Hematopoietic multipotent progenitor cell treated with erythropoietin and hydrocortisone succinate and interleukin-3 and kit ligand, for 4 days (in vitro differentiated cells): ENCODE results near the gene ZNF680.
A peak's percentile ranks its signal among the peaks of the same experiment; 100 is the strongest.
"Not testable (repeated sequence)": the region's sequence is repeated elsewhere in the genome, so short reads cannot be mapped to it uniquely, and the experiment has no call there.

ENCODE experiments used
- DNase-seq: peaks from one replicate; pipeline ENCODE4 v3.0.0-alpha.2; 2015

ZNF680 gene

DNA sequence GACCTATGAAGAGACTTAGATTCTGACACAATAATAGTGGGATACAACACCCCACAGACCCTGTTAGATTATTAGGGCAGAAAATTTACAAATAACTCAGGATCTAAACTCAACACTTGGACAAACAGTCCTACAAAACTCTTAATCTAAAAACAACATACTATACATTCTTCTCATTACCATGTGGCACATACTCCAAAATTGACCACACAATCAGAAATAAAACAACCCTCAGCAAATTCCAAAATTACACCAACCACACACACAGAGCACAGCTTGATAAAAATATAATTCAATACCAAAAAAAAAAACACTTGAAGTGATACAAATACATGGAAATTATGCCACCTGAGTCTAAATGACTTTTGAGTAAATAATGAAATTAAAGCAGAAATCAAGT is 7.8 kb downstream of the ZNF680 start:
- DNase-seq, result no peak

DNA sequence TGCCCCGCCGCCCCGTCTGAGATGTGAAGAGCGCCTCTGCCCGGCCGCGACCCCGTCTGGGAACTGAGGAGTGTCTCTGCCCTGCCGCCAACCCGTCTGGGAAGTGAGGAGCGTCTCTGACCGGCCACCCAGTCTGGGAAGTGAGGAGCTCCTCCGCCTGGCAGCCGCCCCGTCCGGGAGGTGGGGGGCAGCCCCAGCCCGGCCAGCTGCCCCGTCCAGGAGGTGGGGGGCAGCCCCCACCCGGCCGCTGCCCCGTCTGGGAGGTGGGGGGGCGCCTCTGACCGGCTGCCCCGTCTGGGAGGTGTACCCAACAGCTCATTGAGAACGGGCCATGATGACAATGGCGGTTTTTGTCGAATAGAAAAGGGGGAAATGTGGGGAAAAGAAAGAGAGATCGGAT is 8.7 kb downstream of the ZNF680 start:
- not testable (repeated sequence) for DNase-seq

DNA sequence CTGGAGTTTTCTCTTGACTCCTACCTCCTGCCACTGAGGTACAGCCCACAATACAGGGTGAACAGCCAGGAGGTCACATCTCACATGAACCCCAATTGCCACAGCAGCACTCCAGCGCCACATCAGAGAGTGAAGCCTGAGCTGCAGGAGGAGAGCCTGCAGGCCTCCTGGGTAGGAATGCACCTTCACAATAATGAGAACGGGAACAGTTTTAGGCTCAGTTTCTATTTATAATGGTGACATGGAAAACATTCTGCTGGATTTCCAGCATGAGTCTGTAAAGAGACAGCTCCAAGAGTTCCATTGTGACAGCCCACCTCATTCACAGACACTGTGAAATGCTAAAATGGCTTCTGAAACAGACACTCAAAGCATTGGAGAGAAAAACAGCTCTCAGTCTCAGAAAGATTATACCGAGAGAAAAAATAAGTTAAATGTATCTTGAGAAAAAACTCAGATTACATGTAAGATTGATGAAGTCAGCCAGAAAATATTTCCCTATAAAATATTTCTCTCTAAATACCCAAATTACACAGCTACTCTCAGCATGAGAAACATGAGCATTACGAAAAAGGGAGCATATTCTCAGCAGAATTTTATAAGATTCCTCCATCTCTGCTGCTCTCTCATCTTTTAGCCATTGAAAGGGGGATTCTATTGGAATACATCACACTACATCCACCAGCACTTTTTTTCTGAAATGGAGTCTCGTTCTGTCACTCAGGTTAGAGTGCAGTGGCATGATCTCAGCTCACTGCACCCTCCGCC is 11.3 kb downstream of the ZNF680 start:
- DNase-seq, result no peak

DNA sequence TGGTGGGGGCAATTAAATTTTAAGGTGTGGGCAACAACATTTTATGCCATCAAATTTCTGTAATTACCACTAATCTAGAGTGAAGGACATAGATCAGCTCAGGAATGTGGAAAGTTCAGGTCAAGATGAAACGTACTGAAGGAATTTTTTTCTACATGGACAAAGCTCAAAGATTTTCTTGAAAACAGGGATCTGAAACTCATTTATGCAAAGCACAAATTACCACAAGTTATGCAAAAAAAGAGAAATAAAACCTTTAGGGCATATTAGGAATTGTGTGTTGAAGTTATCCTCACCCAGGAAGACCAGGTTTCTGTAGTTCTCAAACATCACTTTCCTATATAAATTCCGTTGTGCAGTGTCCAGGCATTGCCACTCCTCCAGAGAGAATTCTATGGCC is 18.9 kb downstream of the ZNF680 start:
- DNase-seq, result no peak

DNA sequence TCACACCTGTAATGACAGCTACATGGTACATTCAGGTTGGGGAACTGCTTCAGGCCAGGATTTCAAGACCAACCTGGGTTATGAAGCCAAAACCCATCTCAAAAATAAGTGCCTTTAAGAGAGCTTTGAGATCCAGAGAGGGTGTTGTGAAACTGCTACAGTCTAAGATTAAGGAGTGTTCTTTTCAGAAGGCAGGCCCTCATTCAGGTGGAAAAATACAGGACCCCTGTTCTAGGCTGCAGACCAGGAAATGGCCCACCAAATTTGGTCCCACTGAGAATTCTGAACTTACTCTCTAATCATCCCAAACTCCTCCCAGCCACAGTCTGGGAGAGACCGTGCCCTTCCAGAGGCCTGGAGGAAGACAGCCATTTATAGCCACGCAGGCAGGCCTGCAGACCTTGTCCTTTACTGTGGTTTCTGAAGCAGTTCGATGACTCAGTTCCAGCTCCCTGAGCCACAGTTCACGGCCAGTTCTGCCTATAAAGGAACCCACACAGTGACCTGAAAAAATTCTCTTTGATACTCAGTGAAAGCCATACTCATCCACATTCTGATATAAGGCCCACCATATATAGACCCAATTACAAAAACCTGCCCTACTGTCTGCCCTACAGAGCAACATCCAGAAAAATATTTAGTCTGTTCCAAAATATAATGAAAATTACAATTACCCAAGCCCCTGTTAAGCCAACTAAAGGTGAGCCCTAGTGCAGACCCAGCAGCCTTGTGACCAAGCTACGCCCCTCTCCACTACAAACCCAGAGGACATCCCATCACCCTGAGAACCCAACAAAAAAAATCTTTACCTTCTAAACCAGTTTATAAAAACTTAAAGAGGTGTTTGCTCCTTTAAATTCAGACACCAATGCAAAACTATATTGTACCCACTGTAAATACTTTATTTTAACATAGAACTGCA is 21.2 kb downstream of the ZNF680 start:
- DNase-seq, result no peak

DNA sequence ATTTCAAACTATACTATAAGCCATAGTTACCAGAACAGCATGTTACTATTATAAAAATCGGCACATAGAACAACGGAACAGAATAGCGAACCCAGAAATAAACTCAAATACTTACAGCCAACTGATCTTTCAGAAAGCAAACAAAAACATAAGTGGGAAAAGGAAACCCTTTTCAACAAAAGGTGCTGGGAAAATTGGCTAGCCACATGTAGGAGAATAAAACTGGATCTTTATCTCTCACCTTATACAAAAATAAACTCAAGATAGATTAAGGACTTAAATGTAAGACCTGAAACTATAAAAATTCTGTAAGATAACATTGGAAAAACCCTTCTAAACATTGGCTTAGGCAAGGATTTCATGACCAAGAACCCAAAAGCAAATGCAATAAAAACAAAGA is 29.1 kb downstream of the ZNF680 start:
- DNase-seq, result no peak

DNA sequence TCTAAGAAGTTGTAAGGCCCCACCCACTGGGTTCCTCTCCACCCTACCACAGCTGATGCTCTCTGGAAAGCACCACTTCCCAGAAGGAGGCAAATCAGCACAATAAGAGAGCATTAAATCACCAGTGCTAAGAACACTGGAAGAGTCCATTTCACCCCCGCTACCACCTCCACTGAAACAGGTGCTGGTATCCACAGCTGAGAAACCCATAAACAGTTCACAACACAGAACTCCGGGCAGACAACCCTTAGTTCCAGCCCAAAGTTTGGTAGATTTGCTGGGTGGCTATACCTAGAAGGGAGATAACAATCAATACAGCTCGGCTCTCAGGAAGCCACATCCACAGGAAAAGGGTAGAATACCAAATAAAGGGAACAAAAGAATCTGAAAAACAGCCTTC is 34.1 kb downstream of the ZNF680 start:
- no peak for DNase-seq

DNA sequence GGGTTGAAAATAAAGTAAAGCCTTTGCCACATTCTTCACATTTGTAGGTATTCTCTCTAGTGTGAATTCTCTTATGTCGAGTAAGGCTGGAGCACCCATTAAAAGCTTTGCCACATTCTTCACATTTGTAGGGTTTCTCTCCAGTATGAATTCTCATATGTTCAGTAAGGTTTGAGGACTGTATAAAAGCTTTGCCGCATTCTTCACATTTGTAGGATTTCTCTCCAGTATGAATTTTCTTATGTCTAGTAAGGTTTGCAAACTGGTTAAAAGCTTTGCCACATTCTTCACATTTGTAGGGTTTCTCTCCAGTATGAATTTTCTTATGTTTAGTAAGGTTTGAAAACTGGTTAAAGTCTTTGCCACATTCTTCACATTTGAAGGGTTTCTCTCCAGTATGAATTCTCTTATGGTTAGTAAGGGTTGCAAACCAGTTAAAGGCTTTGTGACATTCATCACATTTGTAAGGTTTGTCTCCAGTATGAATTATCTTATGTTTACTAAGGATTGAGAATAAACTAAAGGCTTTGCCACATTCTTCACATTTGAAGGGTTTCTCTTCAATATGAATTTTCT is 41.4 kb downstream of the ZNF680 start:
- no peak for DNase-seq

DNA sequence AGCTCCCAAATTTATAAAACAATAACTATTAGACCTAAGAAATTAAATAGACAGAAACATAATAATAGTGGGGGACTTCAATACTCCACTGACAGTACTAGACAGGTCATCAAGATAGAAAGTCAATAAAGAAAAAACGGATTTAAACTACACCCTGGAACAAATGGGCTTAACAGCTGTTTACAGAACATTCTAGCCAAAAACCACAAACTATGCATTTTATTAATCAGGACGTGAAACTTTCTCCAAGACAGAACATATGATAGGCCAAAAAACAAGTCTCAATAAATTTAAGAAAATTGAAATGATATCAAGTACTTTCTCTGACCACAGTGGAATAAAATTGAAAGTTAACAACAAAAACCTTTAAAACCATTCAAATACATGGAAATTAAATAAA is 46.4 kb downstream of the ZNF680 start:
- DNase-seq, result no peak

DNA sequence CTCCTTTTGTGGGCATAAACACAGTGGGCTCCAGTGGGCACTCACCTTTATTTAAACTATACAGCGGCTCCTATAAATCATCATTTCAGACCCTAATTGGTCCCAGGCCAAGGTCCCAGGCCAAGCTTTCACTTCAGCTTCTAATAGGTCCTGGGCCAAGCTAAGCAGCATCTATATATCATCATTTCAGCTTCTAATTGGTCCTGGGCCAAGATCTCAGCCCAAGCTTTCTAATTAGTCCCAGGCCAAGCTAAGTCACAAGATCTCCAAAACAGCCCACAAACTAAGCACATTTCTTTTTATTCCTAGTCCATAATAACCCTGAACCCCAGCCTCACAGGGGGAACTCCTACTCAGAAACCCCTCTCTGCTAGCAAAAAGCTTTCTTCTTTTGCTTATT is 47.1 kb downstream of the ZNF680 start:
- no peak for DNase-seq

DNA sequence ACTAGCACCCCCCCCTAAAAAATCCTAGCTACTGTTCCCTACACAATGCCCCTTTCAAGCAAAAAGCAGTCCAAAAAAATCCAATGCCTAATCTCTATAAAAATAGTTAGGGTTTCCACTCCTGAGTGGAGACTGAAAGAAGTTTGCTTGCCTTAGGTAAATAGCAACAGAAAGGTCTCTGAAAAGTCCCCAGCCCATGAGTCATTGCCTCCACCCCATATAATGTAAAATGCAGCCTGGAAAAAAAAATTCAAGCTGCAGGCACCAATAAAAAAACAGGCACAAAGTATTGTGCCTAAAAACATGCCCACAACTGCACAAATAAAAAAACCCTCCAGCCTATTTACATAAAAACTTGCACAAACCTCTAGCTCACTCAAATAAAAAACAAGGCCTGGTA is 47.5 kb downstream of the ZNF680 start:
- no peak for DNase-seq

DNA sequence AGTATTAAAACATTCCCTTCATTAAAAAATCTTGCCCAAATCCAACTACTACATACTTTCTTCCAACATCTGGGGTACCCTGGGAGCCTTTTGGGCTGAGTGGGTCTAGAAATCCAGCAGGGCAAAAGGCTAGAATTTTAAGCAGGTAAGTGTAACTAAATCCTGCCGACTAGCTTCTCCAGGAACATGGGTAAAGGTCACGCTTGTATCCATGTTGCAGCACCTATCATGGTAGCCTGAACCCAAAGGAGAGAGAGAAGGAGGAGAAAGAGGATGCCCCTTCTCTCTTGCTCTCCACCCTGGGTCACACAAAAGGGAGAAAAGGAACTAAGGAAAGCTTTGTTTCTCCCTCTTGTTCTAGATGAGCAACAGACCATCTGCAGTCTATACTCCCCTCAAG is 53.3 kb downstream of the ZNF680 start:
- no peak for DNase-seq

DNA sequence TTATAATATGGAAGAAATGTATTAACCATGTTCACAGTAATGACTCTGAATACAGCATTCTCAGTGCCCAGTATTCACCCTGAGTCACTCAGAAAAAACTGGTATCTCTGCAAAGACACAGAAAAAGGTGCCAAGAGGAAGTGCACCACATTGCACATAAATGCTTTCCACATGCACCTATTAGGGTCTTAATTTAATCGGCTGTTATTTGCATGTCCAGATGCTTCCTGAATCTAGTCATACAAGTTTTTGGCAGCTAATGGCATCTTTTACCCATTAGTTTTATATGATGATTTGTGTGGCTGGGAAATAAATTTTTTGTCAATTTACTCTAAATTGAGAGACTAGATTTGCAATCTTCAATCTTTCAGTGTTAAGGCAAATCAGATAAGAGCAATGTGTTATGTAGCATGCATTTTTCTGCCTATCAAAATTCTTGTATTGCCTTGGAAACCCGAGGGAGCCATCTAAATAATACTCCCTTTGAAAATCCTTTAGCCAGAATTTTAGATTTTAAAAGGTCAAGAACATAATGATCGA is 58.2 kb downstream of the ZNF680 start:
- DNase-seq, result no peak

DNA sequence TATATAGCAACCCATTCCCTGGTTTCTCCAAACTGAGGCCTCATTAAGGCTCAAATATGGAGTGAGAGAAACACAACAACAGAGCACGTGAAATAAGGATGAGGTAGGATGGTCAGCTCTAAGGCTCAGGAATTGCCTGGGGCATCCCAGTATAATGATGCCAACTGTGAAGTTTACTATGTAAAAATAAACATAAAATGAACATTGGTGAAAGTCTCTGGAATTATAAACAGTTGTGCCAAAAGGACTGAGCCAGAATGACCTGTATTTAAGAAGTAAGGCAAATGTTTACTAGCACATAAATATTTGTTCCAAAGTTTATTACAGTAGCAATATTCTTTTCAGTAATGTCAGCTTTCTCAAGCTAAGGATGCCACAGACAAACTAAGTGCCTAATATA is 64.6 kb downstream of the ZNF680 start:
- DNase-seq, result no peak

DNA sequence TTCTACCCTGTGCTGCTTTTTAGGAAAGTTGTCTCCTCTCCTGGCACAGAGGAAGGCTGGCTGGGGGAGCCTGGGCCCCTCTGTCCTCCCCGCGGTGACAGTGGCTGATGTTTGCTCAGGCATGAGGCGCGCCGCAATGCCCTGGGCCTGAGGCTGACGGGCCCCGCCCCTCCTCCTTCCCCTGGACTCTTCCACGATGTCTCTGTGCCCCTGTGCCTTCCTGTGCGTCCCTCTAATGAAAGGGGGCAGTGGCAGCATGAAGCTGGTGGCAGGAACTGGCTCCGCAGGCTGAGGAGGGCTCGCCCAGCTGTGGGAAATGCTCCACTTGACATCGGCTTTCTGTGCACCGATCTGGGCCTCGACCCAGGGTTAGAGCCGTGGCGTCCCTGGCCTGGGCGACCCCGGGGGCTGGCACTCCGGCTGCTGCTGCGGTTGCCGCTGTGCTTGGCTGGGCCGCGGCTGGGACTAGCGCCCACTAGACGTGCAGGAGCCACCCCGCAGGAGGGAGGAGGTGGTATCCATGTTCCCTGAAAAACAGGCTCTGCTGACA is 67.9 kb downstream of the ZNF680 start:
- no peak for DNase-seq

DNA sequence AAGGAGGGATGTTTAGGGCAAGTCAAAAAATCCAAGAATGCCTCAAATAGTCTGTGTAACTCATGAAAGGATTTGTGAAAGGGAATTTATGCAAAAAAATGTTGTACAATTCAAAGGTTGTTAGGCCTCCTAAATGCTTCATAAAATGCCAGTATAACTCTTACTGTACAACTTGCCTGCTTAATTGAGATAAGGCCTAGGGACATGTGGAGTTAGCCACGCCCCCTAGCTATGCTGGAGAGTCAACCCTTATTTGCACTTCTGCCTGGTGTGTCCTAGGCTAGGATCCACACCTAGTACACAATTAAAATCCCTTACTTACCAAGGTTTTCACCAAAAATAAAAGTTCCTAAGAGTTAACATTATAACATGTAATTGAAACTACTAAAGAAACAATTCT is 77.2 kb downstream of the ZNF680 start:
- peak; percentile 31 for DNase-seq
